ENCODE results near the gene ANAPC16.
A peak's percentile ranks its signal among the peaks of the same experiment; 100 is the strongest.
"Not testable (repeated sequence)": the region's sequence is repeated elsewhere in the genome, so short reads cannot be mapped to it uniquely, and the experiment has no call there.

The ANAPC16 gene

GRCh38 chr10:72276421-72277339 is 60.9 kb downstream of the ANAPC16 start:
- DNase-seq (no peak), ATAC-seq (replicated peaks) (no peak)
- Mint-ChIP-seq H3K36me3 (ENCODE audit: insufficient read depth) (peaks cover 38% of the 10 kb centered on the region), H3K9me3 (no peaks in the 10 kb centered on the region), H3K4me1 (ENCODE audit: low read depth in 2 of 2) (peaks cover 35 to 48% of the 10 kb centered on the region in 2 donors), H3K4me3 (peak overlapping the region; percentile 99 to 100), H3K27ac (peak overlapping the region; percentile 93 to 98), H3K27me3 (no peaks in the 10 kb centered on the region)

GRCh38 chr10:72277340-72277995 is 61.7 kb downstream of the ANAPC16 start:
- H3K4me1 Mint-ChIP-seq (ENCODE audit: low read depth in 2 of 2) = peaks cover 35 to 45% of the 10 kb centered on the region in 2 donors
- no peak for DNase-seq
- H3K4me3 Mint-ChIP-seq = no peak overlapping the region
- peaks cover 37% of the 10 kb centered on the region for H3K36me3 Mint-ChIP-seq (ENCODE audit: insufficient read depth)
- ATAC-seq (replicated peaks) = no peak
- no peaks in the 10 kb centered on the region for H3K27me3 Mint-ChIP-seq
- peak overlapping the region; percentile 23 to 98 for H3K27ac Mint-ChIP-seq
- H3K9me3 Mint-ChIP-seq = no peaks in the 10 kb centered on the region

- ATAC-seq (replicated peaks) (no peak), DNase-seq (no peak)
- H3K4me3 Mint-ChIP-seq = no peak overlapping the region
- H3K27ac Mint-ChIP-seq = peak overlapping the region in 1 of 2 donors; percentile 29
- H3K27me3 Mint-ChIP-seq = no peaks in the 10 kb centered on the region
- H3K36me3 Mint-ChIP-seq (ENCODE audit: insufficient read depth) = peaks cover 37% of the 10 kb centered on the region
- peaks cover 35 to 42% of the 10 kb centered on the region in 2 donors for H3K4me1 Mint-ChIP-seq (ENCODE audit: low read depth in 2 of 2)
- no peaks in the 10 kb centered on the region for H3K9me3 Mint-ChIP-seq
Measured at GRCh38 chr10:72277996-72278667, 62.3 kb downstream of the ANAPC16 start.

GRCh38 chr10:72278668-72279393 is 63.0 kb downstream of the ANAPC16 start:
- H3K27me3 Mint-ChIP-seq = no peaks in the 10 kb centered on the region
- peak overlapping the region in 1 of 2 donors; percentile 29 for H3K27ac Mint-ChIP-seq
- no peak for DNase-seq
- ATAC-seq (replicated peaks) = no peak
- H3K4me1 Mint-ChIP-seq (ENCODE audit: low read depth in 2 of 2) = peaks cover 32 to 39% of the 10 kb centered on the region in 2 donors
- no peaks in the 10 kb centered on the region for H3K9me3 Mint-ChIP-seq
- H3K36me3 Mint-ChIP-seq (ENCODE audit: insufficient read depth) = peaks cover 33% of the 10 kb centered on the region
- no peak overlapping the region for H3K4me3 Mint-ChIP-seq

GRCh38 chr10:72279587-72279986 is 63.8 kb downstream of the ANAPC16 start:
- H3K27me3 Mint-ChIP-seq; DNase-seq; H3K4me3 Mint-ChIP-seq; H3K9me3 Mint-ChIP-seq; ATAC-seq (replicated peaks): not testable (repeated sequence)
- Mint-ChIP-seq H3K4me1 (ENCODE audit: low read depth in 2 of 2) (peaks cover 34 to 39% of the 10 kb centered on the region in 2 donors), H3K36me3 (ENCODE audit: insufficient read depth) (peaks cover 25% of the 10 kb centered on the region), H3K27ac (peak overlapping the region; percentile 49 to 64)

GRCh38 chr10:72283131-72283530 is 67.3 kb downstream of the ANAPC16 start:
- DNase-seq = no peak
- Mint-ChIP-seq H3K27me3 (no peaks in the 10 kb centered on the region), H3K9me3 (no peaks in the 10 kb centered on the region), H3K4me3 (no peak overlapping the region), H3K27ac (no peak overlapping the region), H3K36me3 (ENCODE audit: insufficient read depth) (peaks cover 2% of the 10 kb centered on the region), H3K4me1 (ENCODE audit: low read depth in 2 of 2) (peaks cover 36 to 38% of the 10 kb centered on the region in 2 donors)
- no peak for ATAC-seq (replicated peaks)
